ENCODE measurements around the gene RFXAP. TPM values are rescaled to one million over a fixed set of nuclear protein-coding genes. Genes with fewer than 3 reads are reported as not detected.

Gene RFXAP
- total RNA-seq, 1 donor from 2014 or later, result 5.0 TPM

DNA sequence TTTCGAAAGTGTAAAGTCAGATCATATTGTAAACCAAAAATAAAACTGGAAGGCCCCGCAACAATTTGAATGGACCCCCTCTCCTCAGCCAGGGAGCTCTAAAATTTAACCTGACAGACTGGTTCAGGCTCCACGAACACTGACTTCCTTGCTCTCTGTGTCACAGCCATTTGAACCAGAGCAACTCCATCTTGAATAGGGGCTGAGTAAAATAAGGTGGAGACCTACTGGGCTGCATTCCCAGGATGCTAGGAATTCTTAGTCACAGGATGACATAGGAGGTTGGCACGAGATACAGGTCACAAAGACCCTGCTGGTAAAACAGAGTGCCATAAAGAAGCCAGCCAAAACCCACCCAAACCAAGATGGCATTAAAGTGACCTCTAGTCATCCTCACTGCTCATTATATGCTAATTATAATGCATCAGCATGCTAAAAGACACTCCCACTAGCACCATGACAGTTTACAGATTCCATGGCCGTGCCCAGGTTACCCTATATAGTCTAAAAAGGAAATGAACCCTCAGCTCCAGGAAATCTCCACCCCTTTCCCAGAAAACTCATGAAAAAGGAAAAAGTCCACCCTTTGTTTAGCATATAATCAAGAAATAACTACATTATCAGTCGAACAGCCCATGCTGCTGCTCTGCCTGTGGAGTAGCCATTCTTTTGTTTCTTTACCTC, 43.1 kb downstream of the RFXAP start:
- DNase-seq (ENCODE audit: low spot score), result no peak
- intact Hi-C loops (cut with DNase I), result loop anchor here (5.0 kb wide), 1 partner anchor 55 kb away; no protein-coding TSS in a partner anchor

DNA sequence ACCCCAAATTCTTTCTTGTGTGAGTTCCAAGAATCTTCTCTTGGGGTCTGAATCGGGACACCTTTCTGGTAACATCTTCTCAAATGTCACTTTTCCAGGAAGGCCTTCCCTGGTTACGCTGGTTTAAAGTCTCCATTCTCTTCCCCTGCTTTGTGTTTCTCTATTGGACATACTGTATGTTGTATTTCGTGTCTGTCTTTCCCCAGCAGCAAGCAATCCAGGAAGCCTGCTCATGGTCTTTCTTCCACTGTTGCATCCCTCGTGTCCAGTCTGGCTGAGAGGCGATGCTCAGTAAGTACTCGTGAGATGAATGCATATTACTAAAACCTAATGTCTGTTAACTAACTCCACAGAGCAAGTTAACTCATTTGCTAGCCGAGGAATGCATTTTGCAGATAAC, 43.7 kb downstream of the RFXAP start:
- DNase-seq (ENCODE audit: low spot score), result no peak
- intact Hi-C loops (cut with DNase I), result loop anchor here (5.0 kb wide), 1 partner anchor 55 kb away; no protein-coding TSS in a partner anchor

DNA sequence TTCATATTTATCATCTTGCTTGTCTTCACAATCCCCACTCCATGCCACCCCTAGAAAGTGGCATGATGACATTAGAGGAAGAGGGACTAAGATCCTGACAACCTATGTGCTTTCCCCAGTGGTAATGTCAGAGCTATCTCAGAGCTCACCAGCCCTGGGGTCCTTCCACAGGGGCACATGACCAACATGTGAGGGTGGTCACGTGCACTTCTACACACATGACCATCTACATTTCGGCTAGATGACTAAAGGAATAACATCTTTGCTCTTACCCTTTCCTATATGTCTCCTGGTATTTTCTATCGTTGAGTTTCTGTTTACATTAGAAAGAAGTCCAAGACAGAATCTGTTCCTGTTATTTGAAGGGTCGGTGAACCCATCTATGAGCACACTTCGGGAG, 46.2 kb downstream of the RFXAP start:
- intact Hi-C loops (cut with DNase I), result no loop called here
- DNase-seq (ENCODE audit: low spot score), result no peak

DNA sequence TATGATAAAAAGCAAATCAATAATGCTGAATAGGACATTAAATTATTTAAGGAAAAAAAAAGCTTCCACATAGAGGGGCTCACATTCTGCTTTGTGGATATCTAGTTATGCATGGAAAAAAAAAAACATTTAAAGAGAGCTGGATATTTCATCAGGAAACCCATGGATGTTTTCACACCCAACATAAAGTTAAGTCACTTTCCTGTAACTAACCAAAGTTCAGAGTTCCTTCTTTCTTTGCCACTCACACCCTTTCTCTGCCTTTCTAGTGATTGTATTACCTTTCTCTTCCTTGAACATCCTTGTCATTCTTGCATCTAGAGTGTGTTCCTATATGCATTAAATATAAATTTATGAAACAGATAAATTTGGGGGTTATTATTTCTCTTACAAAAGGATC, 47.2 kb downstream of the RFXAP start:
- intact Hi-C loops (cut with DNase I), result no loop called here
- DNase-seq (ENCODE audit: low spot score), result no peak

DNA sequence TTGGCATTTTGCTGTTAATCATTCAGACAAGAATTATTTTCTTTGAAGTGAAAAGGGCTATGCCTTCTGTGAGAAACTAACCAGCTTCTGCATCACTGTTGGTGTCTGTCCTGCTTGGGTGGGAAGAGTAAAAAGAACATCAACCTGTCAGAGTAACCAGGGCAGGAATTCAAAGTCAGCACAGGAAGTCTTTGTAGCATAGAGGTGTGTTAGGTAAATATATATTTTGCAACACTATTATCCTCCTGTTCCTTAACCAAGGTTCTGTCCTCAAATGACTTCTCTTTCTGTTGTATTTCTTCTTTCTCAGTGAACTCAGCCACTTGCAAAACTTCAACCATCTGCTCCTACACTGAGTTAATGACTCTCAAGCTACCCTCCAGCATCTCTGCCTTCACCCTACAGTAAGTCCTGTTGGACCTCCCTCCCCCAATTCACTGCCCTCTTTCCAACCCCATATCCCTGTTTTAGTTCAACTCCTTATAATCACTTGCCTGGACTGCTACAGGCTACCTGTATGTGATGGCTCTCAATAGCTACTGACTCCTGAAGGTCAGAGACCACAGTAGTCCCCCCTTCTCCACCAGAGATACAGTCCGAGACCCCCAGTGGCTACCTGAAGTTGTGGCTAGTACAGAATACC, 51.1 kb downstream of the RFXAP start:
- DNase-seq (ENCODE audit: low spot score), result no peak
- intact Hi-C loops (cut with DNase I), result no loop called here

DNA sequence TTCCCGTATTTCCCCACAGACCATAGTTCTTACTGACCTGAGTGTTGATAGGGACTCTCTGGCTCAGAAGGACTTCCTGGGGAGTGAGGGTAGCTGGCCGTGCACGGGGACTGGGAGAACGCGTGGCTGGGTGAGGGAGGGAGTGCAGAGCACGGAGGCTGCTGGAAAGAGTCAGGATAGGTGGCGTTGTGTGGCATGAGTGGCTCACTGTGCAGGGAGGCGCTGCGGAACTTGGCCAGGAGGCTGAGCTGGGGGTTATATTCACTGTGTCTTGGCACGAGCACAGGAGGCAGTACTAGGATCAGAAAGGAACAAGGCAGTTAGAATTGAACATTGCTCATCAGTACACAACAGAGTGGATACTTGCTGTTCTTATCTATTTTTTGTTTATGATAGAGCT, 53.6 kb downstream of the RFXAP start:
- no peak for DNase-seq (ENCODE audit: low spot score)
- intact Hi-C loops (cut with DNase I), result no loop called here

DNA sequence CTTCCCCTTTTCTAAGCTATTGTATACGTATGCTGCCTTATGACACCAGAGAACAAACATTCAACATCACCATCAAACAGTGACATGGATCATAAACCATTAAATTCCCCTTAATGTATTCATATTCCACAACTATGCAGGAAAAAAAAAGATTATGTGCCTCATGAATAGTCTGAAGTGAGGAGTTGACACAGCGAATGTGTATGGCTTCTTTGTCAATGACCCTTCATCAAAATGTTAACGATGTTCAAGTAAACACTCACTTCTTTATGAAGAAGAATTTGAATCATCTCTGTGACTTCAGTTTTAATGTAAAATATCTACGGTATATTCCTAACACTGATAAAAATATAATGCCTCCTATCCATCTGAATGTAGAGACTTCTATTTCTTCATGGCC, 56.4 kb downstream of the RFXAP start:
- no peak for DNase-seq (ENCODE audit: low spot score)
- intact Hi-C loops (cut with DNase I), result no loop called here

DNA sequence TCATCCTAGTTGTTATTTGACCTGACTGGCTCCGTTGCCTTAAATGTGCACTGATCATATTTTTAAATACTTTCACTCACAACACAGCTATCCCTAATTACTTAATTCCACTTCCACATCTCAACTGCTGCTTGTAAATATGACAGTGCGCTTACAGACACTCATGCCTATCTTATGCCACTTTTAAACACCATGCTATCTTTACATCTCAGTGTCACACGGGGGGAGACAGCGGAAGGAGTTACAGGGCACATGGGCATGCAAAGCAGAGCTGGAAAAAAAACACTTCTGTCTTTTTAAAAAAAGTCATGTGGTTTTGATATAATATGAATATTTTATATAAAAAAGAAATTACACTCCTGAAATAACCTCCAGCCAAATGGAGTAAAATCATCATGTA, 56.9 kb downstream of the RFXAP start:
- no peak for DNase-seq (ENCODE audit: low spot score)
- intact Hi-C loops (cut with DNase I), result no loop called here

Other genes starting within 250 kb of the RFXAP start
- gene SERTM1, start 145.2 kb upstream of the RFXAP start, total RNA-seq, result not detected
- 11.5 TPM for gene SMAD9, start 101.0 kb downstream of the RFXAP start, total RNA-seq
- 11.4 TPM for gene ALG5, start 180.1 kb downstream of the RFXAP start, total RNA-seq
- gene EXOSC8, start 181.6 kb downstream of the RFXAP start, total RNA-seq, result 20.3 TPM
- gene SUPT20H, start 240.5 kb downstream of the RFXAP start, total RNA-seq, result 28.3 TPM

All from cardiac septum (tissue), 1 donor.